NB4 (cell line): Measurements from ENCODE around the gene KIRREL2.

Source experiments
- DNase-seq: peaks from one replicate; pipeline ENCODE4 v3.0.0; 2010; ENCODE audit warnings: low read depth
- H3K4me3 ChIP-seq: one replicate; pipeline ENCODE4 v1.5.1; 2011; ENCODE audit warnings: mild to moderate bottlenecking, low read depth, low read length, moderate library complexity
- CTCF ChIP-seq: IDR thresholded peaks from one replicate; pipeline ENCODE4 v1.5.1; 2012; ENCODE audit warnings: low read depth, low read length
- MAX ChIP-seq: IDR thresholded peaks from 2 replicates; pipeline ENCODE4 v1.6.1; 2011; ENCODE audit warnings: low read depth, low read length
- MYC ChIP-seq: IDR thresholded peaks from 2 replicates; pipeline ENCODE4 v1.6.1; 2011; ENCODE audit warnings: low read depth, low read length
- POLR2A ChIP-seq: IDR thresholded peaks from 2 replicates; pipeline ENCODE4 v1.6.1; 2011; ENCODE audit warnings: mild to moderate bottlenecking; ENCODE audit not compliant: insufficient read length; ENCODE audit errors: extremely low read depth

KIRREL2 gene

GRCh38 chr19:35879068-35879467 is 22.4 kb downstream of the KIRREL2 start:
- no peak overlapping the region for H3K4me3 ChIP-seq

GRCh38 chr19:35879770-35880317 is 23.1 kb downstream of the KIRREL2 start:
- TF ChIP-seq MYC (0 out of 2 replicates have a peak, but pooled peaks have one; percentile 28), MAX (peak; percentile 50; the same call in 1 of the 2 replicates), POLR2A (no peak)
- H3K4me3 ChIP-seq, result no peak overlapping the region
- peak; percentile 82 for DNase-seq

More at GRCh38 chr19:35879068-35879467, 22.4 kb downstream of the KIRREL2 start:
- no peak for TF ChIP-seq POLR2A
- no peak for TF ChIP-seq CTCF
- TF ChIP-seq MAX, result no peak
- no peak for TF ChIP-seq MYC
- DNase-seq, result no peak

- peak; percentile 67 for DNase-seq
- TF ChIP-seq CTCF (peak; percentile 24), MYC (no peak)
- H3K4me3 ChIP-seq, result no peak overlapping the region
Measured at GRCh38 chr19:35882114-35882832, 25.6 kb downstream of the KIRREL2 start.

GRCh38 chr19:35883882-35884281 is 27.2 kb downstream of the KIRREL2 start:
- H3K4me3 ChIP-seq, result no peak overlapping the region
- no peak for DNase-seq
- TF ChIP-seq MAX (no peak), MYC (no peak), POLR2A (no peak)

- no peak for DNase-seq
- TF ChIP-seq CTCF (no peak), MAX (no peak), MYC (no peak), POLR2A (no peak)
- H3K4me3 ChIP-seq, result no peak overlapping the region
Measured at GRCh38 chr19:35885225-35885738, 28.6 kb downstream of the KIRREL2 start.

GRCh38 chr19:35885904-35886303 is 29.2 kb downstream of the KIRREL2 start:
- H3K4me3 ChIP-seq, result no peak overlapping the region
- TF ChIP-seq POLR2A, result no peak
- no peak for TF ChIP-seq MYC
- TF ChIP-seq CTCF, result no peak
- TF ChIP-seq MAX, result no peak

More at GRCh38 chr19:35885904-35886303, 29.2 kb downstream of the KIRREL2 start:
- no peak for DNase-seq
